GM12878 (cell line): ENCODE results near the gene TRAFD1. TPM values are rescaled to one million over a fixed set of nuclear protein-coding genes. Genes with fewer than 3 reads are reported as not detected.

Experiments used
- CBX5 ChIP-seq: sonication (generic); IDR thresholded peaks from 2 replicates; pipeline ENCODE4 v1.6.1; 2016; ENCODE audit warnings: low read depth, moderate library complexity, mild to moderate bottlenecking, inconsistent platforms
- CEBPB ChIP-seq, 2 experiments: fragments of 150-350 bp in 1 of 2; IDR thresholded peaks; 2 replicates each; pipeline ENCODE4 v1.6.1; 2012 to 2014; ENCODE audit warnings: low read depth in 2 of 2, low read length in 2 of 2, borderline replicate concordance in 1 of 2, inconsistent platforms in 1 of 2
- CHD2 ChIP-seq: IDR thresholded peaks from 2 replicates; pipeline ENCODE4 v1.6.1; 2011; ENCODE audit warnings: low read depth, low read length, improper control_type of control experiment, borderline replicate concordance
- EP300 ChIP-seq, 2 experiments: fragments of 150-350 bp in 1 of 2; IDR thresholded peaks; 2 replicates each; pipeline ENCODE4 v1.6.1; 2011 to 2012; ENCODE audit warnings: low read depth in 2 of 2, low read length in 2 of 2, borderline replicate concordance in 1 of 2, improper control_type of control experiment in 1 of 2, inconsistent platforms in 1 of 2; ENCODE audit not compliant: control insufficient read depth in 1 of 2
- HDAC6 ChIP-seq: fragments of 200-600 bp; sonication (generic); IDR thresholded peaks from one replicate; pipeline ENCODE4 v1.8.0; 2017; ENCODE audit warnings: antibody characterized with exemption; ENCODE audit not compliant: unreplicated experiment
- HDGF ChIP-seq: fragments of 450-650 bp; IDR thresholded peaks from 2 replicates; pipeline ENCODE4 v1.6.1; 2016; ENCODE audit warnings: antibody characterized with exemption
- IRF4 ChIP-seq: IDR thresholded peaks from 2 replicates; pipeline ENCODE4 v1.6.1; 2011; ENCODE audit warnings: low read depth, low read length
- MEF2A ChIP-seq: IDR thresholded peaks from 2 replicates; pipeline ENCODE4 v1.6.1; 2011; ENCODE audit warnings: low read depth, mild to moderate bottlenecking, low read length, moderate library complexity; ENCODE audit not compliant: insufficient read depth
- MTA3 ChIP-seq: IDR thresholded peaks from 2 replicates; pipeline ENCODE4 v1.6.1; 2012; ENCODE audit warnings: low read length, inconsistent platforms, borderline replicate concordance
- PAX8 ChIP-seq: fragments of 450-650 bp; IDR thresholded peaks from 2 replicates; pipeline ENCODE4 v1.6.1; 2017; ENCODE audit warnings: mild to moderate bottlenecking, moderate library complexity
- PML ChIP-seq: IDR thresholded peaks from 2 replicates; pipeline ENCODE4 v1.6.1; 2012; ENCODE audit warnings: low read length, inconsistent platforms
- RFX5 ChIP-seq: IDR thresholded peaks from 2 replicates; pipeline ENCODE4 v1.6.1; 2011; ENCODE audit warnings: low read depth, low read length, improper control_type of control experiment
- ZNF207 ChIP-seq: fragments of 450-650 bp; IDR thresholded peaks from 2 replicates; pipeline ENCODE4 v1.6.1; 2014; ENCODE audit warnings: antibody characterized with exemption, mild to moderate bottlenecking, borderline replicate concordance
- ZNF217 ChIP-seq: fragments of 450-650 bp; IDR thresholded peaks from 2 replicates; pipeline ENCODE4 v1.6.1; 2017; ENCODE audit warnings: antibody characterized with exemption, mild to moderate bottlenecking
- ZNF24 ChIP-seq: fragments of 450-650 bp; IDR thresholded peaks from 2 replicates; pipeline ENCODE4 v1.6.1; 2017; ENCODE audit warnings: antibody characterized with exemption, mild to moderate bottlenecking
- polyA plus RNA-seq, 11 experiments: library from polyadenylated mRNA; depleted of rRNA in 4 of 11; unstranded in 6 of 11; stranded (reverse) in 5 of 11; fragments of >200 nt; fragmentation: Nextera tagmentation in 4 of 11; fragmentation: Illumina TruSeq in 1 of 11; extraction: Ambion mirVana in 4 of 11; extraction: Trizol in 1 of 11; gene quantifications; 1 replicate in 1 of 11; 2 replicates in 10 of 11; pipeline versions ENCODE4 v1.2.1 to v1.2.3, GENCODE V29; 2011 to 2016; ENCODE audit warnings: inconsistent platforms in 2 of 11, missing spikeins in 2 of 11, low read depth in 1 of 11
- total RNA-seq, 4 experiments: library from RNA; depleted of rRNA in 3 of 4; stranded (reverse); fragments of >200 nt in 3 of 4; fragmentation: Illumina TruSeq in 1 of 4; extraction: Trizol in 1 of 4; gene quantifications; 2 replicates each; pipeline versions ENCODE4 v1.2.1 to v1.2.3, GENCODE V29; 2013 to 2021
- TF ChIP-seq, protein P1 (sequence below): fragments of 450-650 bp; IDR thresholded peaks from 2 replicates; pipeline ENCODE4 v1.6.1; 2014; ENCODE audit warnings: mild to moderate bottlenecking
- TF ChIP-seq, protein P2 (sequence below): fragments of 450-650 bp; IDR thresholded peaks from 2 replicates; pipeline ENCODE4 v1.6.1; 2017; ENCODE audit warnings: borderline replicate concordance
- TF ChIP-seq, protein P3 (sequence below): fragments of 450-650 bp; formaldehyde crosslinking; IDR thresholded peaks from 2 replicates; pipeline ENCODE4 v1.5.0; 2022; ENCODE audit warnings: mild to moderate bottlenecking, missing genetic modification characterization
- TF ChIP-seq, protein P4 (sequence below): fragments of 450-650 bp; formaldehyde crosslinking; IDR thresholded peaks from 2 replicates; pipeline ENCODE4 v1.4.0; 2020; ENCODE audit warnings: mild to moderate bottlenecking, moderate library complexity

TRAFD1 gene
- total and polyA plus RNA-seq, 10 of the 15 experiments (the other 5 are each of a cell fraction or from before 2014, with no cell fraction given) = 37.2 to 55.5 (median 46.2) TPM

DNA sequence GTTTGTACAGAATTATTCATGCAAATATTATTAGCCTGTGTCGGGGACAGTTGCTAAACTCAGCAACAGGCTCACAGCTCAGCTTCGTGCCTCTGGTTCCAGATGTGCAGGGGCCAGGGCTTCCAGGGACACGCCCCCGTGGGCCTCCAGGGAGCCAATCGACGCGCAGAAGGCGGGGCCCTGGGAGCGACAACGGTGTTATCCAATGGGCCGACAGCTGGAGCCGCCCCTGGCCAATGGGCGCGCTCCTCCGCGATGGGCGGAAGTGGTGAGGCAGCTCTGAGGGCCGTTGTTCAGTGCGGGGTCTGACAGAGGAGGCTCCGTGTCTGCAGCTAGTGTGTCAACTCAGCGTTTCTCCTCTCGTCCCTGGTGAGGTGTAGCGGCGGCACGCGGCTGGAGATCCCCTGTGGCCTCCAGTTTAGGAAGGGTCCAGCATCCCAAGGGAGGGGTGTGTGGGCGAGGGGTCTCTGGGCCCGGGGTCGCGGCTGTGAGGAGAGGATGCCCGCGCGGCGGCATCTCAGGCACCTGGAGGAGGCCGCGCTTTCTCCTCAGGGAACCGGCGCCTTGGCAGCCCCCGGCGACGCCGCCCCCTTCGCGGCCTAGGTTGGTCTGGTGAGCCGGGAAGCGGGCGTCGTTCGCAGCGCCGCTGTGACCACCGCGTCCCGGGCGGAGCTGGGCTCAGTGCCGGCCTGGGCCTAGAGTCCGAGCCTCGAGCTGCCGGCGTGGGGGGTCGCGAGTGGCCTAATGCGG, at the start of gene TRAFD1 (continued):
- TF ChIP-seq, protein P1, sequence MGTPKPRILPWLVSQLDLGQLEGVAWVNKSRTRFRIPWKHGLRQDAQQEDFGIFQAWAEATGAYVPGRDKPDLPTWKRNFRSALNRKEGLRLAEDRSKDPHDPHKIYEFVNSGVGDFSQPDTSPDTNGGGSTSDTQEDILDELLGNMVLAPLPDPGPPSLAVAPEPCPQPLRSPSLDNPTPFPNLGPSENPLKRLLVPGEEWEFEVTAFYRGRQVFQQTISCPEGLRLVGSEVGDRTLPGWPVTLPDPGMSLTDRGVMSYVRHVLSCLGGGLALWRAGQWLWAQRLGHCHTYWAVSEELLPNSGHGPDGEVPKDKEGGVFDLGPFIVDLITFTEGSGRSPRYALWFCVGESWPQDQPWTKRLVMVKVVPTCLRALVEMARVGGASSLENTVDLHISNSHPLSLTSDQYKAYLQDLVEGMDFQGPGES = peak; percentile 96
- TF ChIP-seq, protein P2, sequence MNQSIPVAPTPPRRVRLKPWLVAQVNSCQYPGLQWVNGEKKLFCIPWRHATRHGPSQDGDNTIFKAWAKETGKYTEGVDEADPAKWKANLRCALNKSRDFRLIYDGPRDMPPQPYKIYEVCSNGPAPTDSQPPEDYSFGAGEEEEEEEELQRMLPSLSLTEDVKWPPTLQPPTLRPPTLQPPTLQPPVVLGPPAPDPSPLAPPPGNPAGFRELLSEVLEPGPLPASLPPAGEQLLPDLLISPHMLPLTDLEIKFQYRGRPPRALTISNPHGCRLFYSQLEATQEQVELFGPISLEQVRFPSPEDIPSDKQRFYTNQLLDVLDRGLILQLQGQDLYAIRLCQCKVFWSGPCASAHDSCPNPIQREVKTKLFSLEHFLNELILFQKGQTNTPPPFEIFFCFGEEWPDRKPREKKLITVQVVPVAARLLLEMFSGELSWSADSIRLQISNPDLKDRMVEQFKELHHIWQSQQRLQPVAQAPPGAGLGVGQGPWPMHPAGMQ = no peak
- TF ChIP-seq HDAC6 = no peak
- TF ChIP-seq, protein P3, sequence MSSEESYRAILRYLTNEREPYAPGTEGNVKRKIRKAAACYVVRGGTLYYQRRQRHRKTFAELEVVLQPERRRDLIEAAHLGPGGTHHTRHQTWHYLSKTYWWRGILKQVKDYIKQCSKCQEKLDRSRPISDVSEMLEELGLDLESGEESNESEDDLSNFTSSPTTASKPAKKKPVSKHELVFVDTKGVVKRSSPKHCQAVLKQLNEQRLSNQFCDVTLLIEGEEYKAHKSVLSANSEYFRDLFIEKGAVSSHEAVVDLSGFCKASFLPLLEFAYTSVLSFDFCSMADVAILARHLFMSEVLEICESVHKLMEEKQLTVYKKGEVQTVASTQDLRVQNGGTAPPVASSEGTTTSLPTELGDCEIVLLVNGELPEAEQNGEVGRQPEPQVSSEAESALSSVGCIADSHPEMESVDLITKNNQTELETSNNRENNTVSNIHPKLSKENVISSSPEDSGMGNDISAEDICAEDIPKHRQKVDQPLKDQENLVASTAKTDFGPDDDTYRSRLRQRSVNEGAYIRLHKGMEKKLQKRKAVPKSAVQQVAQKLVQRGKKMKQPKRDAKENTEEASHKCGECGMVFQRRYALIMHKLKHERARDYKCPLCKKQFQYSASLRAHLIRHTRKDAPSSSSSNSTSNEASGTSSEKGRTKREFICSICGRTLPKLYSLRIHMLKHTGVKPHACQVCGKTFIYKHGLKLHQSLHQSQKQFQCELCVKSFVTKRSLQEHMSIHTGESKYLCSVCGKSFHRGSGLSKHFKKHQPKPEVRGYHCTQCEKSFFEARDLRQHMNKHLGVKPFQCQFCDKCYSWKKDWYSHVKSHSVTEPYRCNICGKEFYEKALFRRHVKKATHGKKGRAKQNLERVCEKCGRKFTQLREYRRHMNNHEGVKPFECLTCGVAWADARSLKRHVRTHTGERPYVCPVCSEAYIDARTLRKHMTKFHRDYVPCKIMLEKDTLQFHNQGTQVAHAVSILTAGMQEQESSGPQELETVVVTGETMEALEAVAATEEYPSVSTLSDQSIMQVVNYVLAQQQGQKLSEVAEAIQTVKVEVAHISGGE (CRISPR knock-in tag) = no peak
- TF ChIP-seq MEF2A = no peak
- 0 out of 2 replicates have a peak, but pooled peaks have one; percentile 39 for TF ChIP-seq ZNF24
- no peak for TF ChIP-seq CEBPB (IDR thresholded peaks at IDR 0.05; ENCODE audit: borderline replicate concordance in 1 of 2, low read depth in 2 of 2, low read length in 2 of 2)
- no peak for TF ChIP-seq MTA3
- peak; percentile 65; the same call in 1 of the 2 replicates for TF ChIP-seq RFX5
- no peak for TF ChIP-seq ZNF217
- no peak for TF ChIP-seq PAX8
- TF ChIP-seq CBX5 = no peak
- TF ChIP-seq, protein P4, sequence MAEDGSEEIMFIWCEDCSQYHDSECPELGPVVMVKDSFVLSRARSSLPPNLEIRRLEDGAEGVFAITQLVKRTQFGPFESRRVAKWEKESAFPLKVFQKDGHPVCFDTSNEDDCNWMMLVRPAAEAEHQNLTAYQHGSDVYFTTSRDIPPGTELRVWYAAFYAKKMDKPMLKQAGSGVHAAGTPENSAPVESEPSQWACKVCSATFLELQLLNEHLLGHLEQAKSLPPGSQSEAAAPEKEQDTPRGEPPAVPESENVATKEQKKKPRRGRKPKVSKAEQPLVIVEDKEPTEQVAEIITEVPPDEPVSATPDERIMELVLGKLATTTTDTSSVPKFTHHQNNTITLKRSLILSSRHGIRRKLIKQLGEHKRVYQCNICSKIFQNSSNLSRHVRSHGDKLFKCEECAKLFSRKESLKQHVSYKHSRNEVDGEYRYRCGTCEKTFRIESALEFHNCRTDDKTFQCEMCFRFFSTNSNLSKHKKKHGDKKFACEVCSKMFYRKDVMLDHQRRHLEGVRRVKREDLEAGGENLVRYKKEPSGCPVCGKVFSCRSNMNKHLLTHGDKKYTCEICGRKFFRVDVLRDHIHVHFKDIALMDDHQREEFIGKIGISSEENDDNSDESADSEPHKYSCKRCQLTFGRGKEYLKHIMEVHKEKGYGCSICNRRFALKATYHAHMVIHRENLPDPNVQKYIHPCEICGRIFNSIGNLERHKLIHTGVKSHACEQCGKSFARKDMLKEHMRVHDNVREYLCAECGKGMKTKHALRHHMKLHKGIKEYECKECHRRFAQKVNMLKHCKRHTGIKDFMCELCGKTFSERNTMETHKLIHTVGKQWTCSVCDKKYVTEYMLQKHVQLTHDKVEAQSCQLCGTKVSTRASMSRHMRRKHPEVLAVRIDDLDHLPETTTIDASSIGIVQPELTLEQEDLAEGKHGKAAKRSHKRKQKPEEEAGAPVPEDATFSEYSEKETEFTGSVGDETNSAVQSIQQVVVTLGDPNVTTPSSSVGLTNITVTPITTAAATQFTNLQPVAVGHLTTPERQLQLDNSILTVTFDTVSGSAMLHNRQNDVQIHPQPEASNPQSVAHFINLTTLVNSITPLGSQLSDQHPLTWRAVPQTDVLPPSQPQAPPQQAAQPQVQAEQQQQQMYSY = no peak
- peak; percentile 96 for TF ChIP-seq CHD2
- 0 out of 2 replicates have a peak, but pooled peaks have one; percentile 26 for TF ChIP-seq ZNF207
- peak; percentile 87 for TF ChIP-seq PML
- peak; percentile 57 for TF ChIP-seq HDGF
- no peak for TF ChIP-seq IRF4
- no peak for TF ChIP-seq EP300 (IDR thresholded peaks at IDR 0.05; ENCODE audit: borderline replicate concordance in 1 of 2, control insufficient read depth in 1 of 2, low read depth in 2 of 2, low read length in 2 of 2)
